Measurements from ENCODE around the gene MRPS2.

- TF ChIP-seq CTCF (IDR thresholded peaks at IDR 0.05; ENCODE audit: poor library complexity, severe bottlenecking), result no peak
- TF ChIP-seq EZH2 (IDR thresholded peaks at IDR 0.05; ENCODE audit: borderline replicate concordance, insufficient read depth, low read length, poor library complexity, severe bottlenecking), result no peak
Measured at GRCh38 chr9:135454737-135455136, 45.7 kb upstream of the MRPS2 start.

Data from neural cell (in vitro differentiated cells).